GM12865 (cell line): ENCODE results near the gene TSPEAR.

ENCODE experiments used
- DNase-seq: peaks from one replicate; pipeline ENCODE4 v3.0.0; 2010; ENCODE audit warnings: low read depth
- H3K4me3 ChIP-seq: 2 replicates; pipeline ENCODE4 v1.5.1; 2011; ENCODE audit warnings: mild to moderate bottlenecking, low read depth, low read length, control low read depth
- TF ChIP-seq, protein P1 (sequence below): IDR thresholded peaks from 2 replicates; pipeline ENCODE4 v1.5.1; 2011; ENCODE audit warnings: low read length, control low read depth, low read depth, inconsistent platforms; ENCODE audit not compliant: insufficient read depth; ENCODE audit errors: missing control alignments

TSPEAR gene

GRCh38 chr21:44734841-44735240, 23.5 kb upstream of the TSPEAR start:
- no peak overlapping the region for H3K4me3 ChIP-seq
- TF ChIP-seq, protein P1, sequence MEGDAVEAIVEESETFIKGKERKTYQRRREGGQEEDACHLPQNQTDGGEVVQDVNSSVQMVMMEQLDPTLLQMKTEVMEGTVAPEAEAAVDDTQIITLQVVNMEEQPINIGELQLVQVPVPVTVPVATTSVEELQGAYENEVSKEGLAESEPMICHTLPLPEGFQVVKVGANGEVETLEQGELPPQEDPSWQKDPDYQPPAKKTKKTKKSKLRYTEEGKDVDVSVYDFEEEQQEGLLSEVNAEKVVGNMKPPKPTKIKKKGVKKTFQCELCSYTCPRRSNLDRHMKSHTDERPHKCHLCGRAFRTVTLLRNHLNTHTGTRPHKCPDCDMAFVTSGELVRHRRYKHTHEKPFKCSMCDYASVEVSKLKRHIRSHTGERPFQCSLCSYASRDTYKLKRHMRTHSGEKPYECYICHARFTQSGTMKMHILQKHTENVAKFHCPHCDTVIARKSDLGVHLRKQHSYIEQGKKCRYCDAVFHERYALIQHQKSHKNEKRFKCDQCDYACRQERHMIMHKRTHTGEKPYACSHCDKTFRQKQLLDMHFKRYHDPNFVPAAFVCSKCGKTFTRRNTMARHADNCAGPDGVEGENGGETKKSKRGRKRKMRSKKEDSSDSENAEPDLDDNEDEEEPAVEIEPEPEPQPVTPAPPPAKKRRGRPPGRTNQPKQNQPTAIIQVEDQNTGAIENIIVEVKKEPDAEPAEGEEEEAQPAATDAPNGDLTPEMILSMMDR: no peak
- no peak for DNase-seq

DNA sequence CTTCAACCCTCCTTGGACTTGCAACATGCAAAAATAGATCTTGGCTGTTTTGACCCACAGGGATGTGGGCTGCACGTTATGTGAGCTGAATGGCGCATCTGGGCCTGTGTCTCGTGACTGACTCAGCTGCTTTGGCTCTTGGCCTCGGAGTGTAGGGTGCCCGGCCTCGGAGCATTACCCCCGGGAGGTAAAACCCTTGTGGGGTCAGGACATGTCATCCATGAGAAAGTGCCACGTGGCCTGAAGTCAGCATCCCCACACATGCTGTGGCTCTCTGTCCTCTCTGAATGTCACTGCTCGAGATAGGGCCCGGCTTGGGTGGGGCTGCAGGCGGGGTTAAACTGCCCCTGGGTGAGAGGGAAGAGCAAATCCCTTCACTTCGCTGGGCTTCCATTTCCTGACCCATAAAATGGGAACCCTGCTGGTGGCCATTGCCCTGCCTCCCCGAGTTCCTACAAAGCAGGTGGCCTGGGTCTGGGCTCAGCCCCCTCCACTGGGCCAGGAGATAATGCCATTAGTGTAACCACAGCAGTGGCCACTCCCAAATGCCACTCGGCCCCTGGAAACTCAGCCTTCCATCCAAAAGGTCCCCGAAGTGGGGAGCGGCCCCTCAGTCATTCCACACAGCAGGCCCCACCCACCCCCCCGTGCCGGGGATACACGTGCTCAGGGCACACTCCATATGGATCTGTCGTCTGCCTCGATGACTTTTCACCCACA, 22.8 kb upstream of the TSPEAR start:
- DNase-seq: no peak
- TF ChIP-seq, protein P1: no peak
- H3K4me3 ChIP-seq: no peak overlapping the region

- H3K4me3 ChIP-seq: no peak overlapping the region
- TF ChIP-seq, protein P1: no peak
- DNase-seq: no peak
These were observed 21.6 kb upstream of the TSPEAR start for GRCh38 chr21:44732956-44733355.

- TF ChIP-seq, protein P1: no peak
- no peak overlapping the region for H3K4me3 ChIP-seq
- no peak for DNase-seq
These were observed 20.9 kb upstream of the TSPEAR start for GRCh38 chr21:44732263-44732662.

GRCh38 chr21:44730951-44731579, 19.7 kb upstream of the TSPEAR start:
- H3K4me3 ChIP-seq: no peak overlapping the region
- TF ChIP-seq, protein P1: no peak
- DNase-seq: no peak

- no peak for DNase-seq
- TF ChIP-seq, protein P1: no peak
- H3K4me3 ChIP-seq: no peak overlapping the region
These were observed 18.6 kb upstream of the TSPEAR start for GRCh38 chr21:44730028-44730395.
